Measurements from ENCODE around the gene TMEM178B. TPM values are rescaled to one million over a fixed set of nuclear protein-coding genes. Genes with fewer than 3 reads are reported as not detected.

Gene TMEM178B
- total and polyA plus RNA-seq, 2 of the 13 experiments (the other 11 are each of a cell fraction or from before 2014, with no cell fraction given): 0.01 to 0.02 TPM

GRCh38 chr7:141265668-141266067, 191.8 kb downstream of the TMEM178B start:
- no TSS peak for BruUV-seq (replicated peaks)
- POLR2A ChIA-PET: no interaction called here

DNA sequence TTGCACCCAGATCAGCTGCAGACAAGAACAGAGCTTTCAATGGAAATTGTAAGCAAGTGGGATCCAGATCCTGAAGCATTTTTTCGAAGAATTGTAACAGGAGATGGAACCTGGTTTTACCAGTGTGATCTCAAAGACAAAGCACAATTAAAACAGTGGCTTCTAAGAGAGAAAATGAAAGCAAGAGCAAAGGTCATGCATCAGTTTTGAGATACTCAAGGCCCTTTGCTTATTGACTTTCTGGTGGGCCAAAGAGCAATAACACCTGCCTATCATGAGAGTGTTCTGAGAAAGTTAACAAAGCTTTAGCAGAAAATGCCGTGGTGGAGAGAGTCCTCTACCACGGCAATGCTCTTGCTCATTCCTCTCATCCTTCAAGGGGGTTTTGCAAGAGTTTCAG, 194.8 kb downstream of the TMEM178B start:
- 0 out of 5 replicates have a peak, but pooled peaks cover 0 to 4% of the 10 kb centered on the region in 2 experiments for H3K27me3 ChIP-seq (ENCODE audit: control insufficient read depth in 1 of 2, insufficient read depth in 2 of 2, low read length in 2 of 2)
- H3K4me3 ChIP-seq (replicated peaks in 1 of 3; ENCODE audit: insufficient read depth in 1 of 3, low read depth in 2 of 3, low read length in 3 of 3): peak overlapping the region in 1 of 3 experiments; percentile 7; a peak in 1 of 6 replicates
- H3K9me3 ChIP-seq (ENCODE audit: low read length): no peaks in the 10 kb centered on the region
- intact Hi-C loops (cut with micrococcal nuclease; ENCODE audit: unreplicated experiment) (no loop called here), in situ Hi-C loops (cut with HindIII; ENCODE audit: extremely low pct_ligation_motif_present, low pct_unique_long_range_greater_than_20kb) (no loop called here)
- peaks cover 14% of the 10 kb centered on the region for H3K4me1 ChIP-seq (ENCODE audit: insufficient read depth, low read length)
- peak; percentile 56 for DNase-seq (ENCODE audit: low spot score)
- peak; percentile 47 for FAIRE-seq
- H3K9ac ChIP-seq (ENCODE audit: insufficient read depth, low read depth, low read length): no peak overlapping the region
- H3K79me2 ChIP-seq (ENCODE audit: insufficient read depth, low read length): no peaks in the 10 kb centered on the region
- H4K20me1 ChIP-seq (ENCODE audit: insufficient read depth, low read length): no peaks in the 10 kb centered on the region
- H3K36me3 ChIP-seq (replicated peaks in 1 of 2; ENCODE audit: control insufficient read depth in 1 of 2, insufficient read depth in 2 of 2, low read length in 2 of 2): no peaks in the 10 kb centered on the region
- peak overlapping the region; percentile 32 for H3K4me2 ChIP-seq (ENCODE audit: low read depth, low read length)
- WGBS (ENCODE audit: low lambda C conversion rate): 7% methylated on average over 3 of the region's 3 CpGs
- CTCF ChIA-PET (ENCODE audit: low intra/inter-chr PET ratio, low total read pairs): no interaction called here
- POLR2A ChIA-PET: no interaction called here
- no peak overlapping the region for H2AFZ ChIP-seq (ENCODE audit: low read length)
- H3K27ac ChIP-seq (ENCODE audit: extremely low read length, insufficient read depth, low read length): no peak overlapping the region
- BruUV-seq (replicated peaks): no TSS peak
- peak; percentile 88 for ATAC-seq
- TF ChIP-seq MAX (IDR thresholded peaks at IDR 0.05): no peak
- TF ChIP-seq PPARG (CRISPR knock-in tag; conservative IDR thresholded peaks at IDR 0.05): peak; percentile 89
- TF ChIP-seq ZNF644 (CRISPR knock-in tag; IDR thresholded peaks at IDR 0.05; ENCODE audit: low read depth): peak; percentile 52; the same call in 1 of the 2 replicates
- TF ChIP-seq SOX13 (IDR thresholded peaks at IDR 0.05): no peak
- peak in 1 of 2 experiments; percentile 92; a peak in 2 of 4 replicates for TF ChIP-seq SOX13 (CRISPR knock-in tag; conservative IDR thresholded peaks at IDR 0.05 in 1 of 2, IDR thresholded peaks at IDR 0.05 in 1 of 2)
- TF ChIP-seq JUN (CRISPR knock-in tag; IDR thresholded peaks at IDR 0.05): no peak
- TF ChIP-seq HNF4G (IDR thresholded peaks at IDR 0.05; ENCODE audit: borderline replicate concordance, low read depth, low read length): peak; percentile 57
- TF ChIP-seq HNF4G (CRISPR knock-in tag; IDR thresholded peaks at IDR 0.05; ENCODE audit: borderline replicate concordance, low read depth): no peak
- 0 out of 4 replicates have a peak, but pooled peaks of 1 of the 2 experiments have one; percentile 41 for TF ChIP-seq NR2F1 (CRISPR knock-in tag; IDR thresholded peaks at IDR 0.05)
- no peak for TF ChIP-seq ZNF776 (CRISPR knock-in tag; IDR thresholded peaks at IDR 0.05)
- TF ChIP-seq CENPBD1 (CRISPR knock-in tag; IDR thresholded peaks at IDR 0.05; ENCODE audit: borderline replicate concordance, low read depth): no peak
- TF ChIP-seq, protein P1, sequence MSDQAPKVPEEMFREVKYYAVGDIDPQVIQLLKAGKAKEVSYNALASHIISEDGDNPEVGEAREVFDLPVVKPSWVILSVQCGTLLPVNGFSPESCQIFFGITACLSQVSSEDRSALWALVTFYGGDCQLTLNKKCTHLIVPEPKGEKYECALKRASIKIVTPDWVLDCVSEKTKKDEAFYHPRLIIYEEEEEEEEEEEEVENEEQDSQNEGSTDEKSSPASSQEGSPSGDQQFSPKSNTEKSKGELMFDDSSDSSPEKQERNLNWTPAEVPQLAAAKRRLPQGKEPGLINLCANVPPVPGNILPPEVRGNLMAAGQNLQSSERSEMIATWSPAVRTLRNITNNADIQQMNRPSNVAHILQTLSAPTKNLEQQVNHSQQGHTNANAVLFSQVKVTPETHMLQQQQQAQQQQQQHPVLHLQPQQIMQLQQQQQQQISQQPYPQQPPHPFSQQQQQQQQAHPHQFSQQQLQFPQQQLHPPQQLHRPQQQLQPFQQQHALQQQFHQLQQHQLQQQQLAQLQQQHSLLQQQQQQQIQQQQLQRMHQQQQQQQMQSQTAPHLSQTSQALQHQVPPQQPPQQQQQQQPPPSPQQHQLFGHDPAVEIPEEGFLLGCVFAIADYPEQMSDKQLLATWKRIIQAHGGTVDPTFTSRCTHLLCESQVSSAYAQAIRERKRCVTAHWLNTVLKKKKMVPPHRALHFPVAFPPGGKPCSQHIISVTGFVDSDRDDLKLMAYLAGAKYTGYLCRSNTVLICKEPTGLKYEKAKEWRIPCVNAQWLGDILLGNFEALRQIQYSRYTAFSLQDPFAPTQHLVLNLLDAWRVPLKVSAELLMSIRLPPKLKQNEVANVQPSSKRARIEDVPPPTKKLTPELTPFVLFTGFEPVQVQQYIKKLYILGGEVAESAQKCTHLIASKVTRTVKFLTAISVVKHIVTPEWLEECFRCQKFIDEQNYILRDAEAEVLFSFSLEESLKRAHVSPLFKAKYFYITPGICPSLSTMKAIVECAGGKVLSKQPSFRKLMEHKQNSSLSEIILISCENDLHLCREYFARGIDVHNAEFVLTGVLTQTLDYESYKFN (CRISPR knock-in tag; conservative IDR thresholded peaks at IDR 0.05): peak; percentile 69
- no peak for TF ChIP-seq HMG20B (CRISPR knock-in tag; conservative IDR thresholded peaks at IDR 0.05)
- 0 out of 2 replicates have a peak, but pooled peaks have one; percentile 18 for TF ChIP-seq MIXL1 (CRISPR knock-in tag; IDR thresholded peaks at IDR 0.05)

More at GRCh38 chr7:141265668-141266067, 191.8 kb downstream of the TMEM178B start:
- in situ Hi-C loops (cut with HindIII; ENCODE audit: extremely low pct_ligation_motif_present, low pct_unique_long_range_greater_than_20kb) (no loop called here), intact Hi-C loops (cut with micrococcal nuclease; ENCODE audit: unreplicated experiment) (no loop called here)
- Histone ChIP-seq H3K27ac (ENCODE audit: extremely low read length, insufficient read depth, low read length) (no peak overlapping the region), H3K4me1 (ENCODE audit: insufficient read depth, low read length) (peaks cover 14% of the 10 kb centered on the region), H2AFZ (ENCODE audit: low read length) (no peak overlapping the region), H3K9me3 (ENCODE audit: low read length) (no peaks in the 10 kb centered on the region), H3K9ac (ENCODE audit: insufficient read depth, low read depth, low read length) (no peak overlapping the region), H4K20me1 (ENCODE audit: insufficient read depth, low read length) (no peaks in the 10 kb centered on the region), H3K36me3 (replicated peaks in 1 of 2; ENCODE audit: control insufficient read depth in 1 of 2, insufficient read depth in 2 of 2, low read length in 2 of 2) (no peaks in the 10 kb centered on the region), H3K79me2 (ENCODE audit: insufficient read depth, low read length) (no peaks in the 10 kb centered on the region), H3K4me3 (replicated peaks in 1 of 3; ENCODE audit: insufficient read depth in 1 of 3, low read depth in 2 of 3, low read length in 3 of 3) (no peak overlapping the region), H3K4me2 (ENCODE audit: low read depth, low read length) (no peak overlapping the region), H3K27me3 (ENCODE audit: control insufficient read depth in 1 of 2, insufficient read depth in 2 of 2, low read length in 2 of 2) (0 out of 5 replicates have a peak, but pooled peaks cover 0 to 3% of the 10 kb centered on the region in 2 experiments)
- TF ChIP-seq AGO2 (optimal IDR thresholded peaks at IDR 0.05; ENCODE audit: low read depth, low read length): no peak
- no peak for TF ChIP-seq FOXP1 (IDR thresholded peaks at IDR 0.05)
- TF ChIP-seq FOXP1 (CRISPR knock-in tag; IDR thresholded peaks at IDR 0.05): no peak
- no peak for TF ChIP-seq RXRB (CRISPR knock-in tag; IDR thresholded peaks at IDR 0.05; ENCODE audit: borderline replicate concordance)
- TF ChIP-seq RFX3 (CRISPR knock-in tag; IDR thresholded peaks at IDR 0.05): no peak
- TF ChIP-seq MYNN (CRISPR knock-in tag; IDR thresholded peaks at IDR 0.05; ENCODE audit: low read depth): no peak
- ATAC-seq (no peak), FAIRE-seq (no peak), DNase-seq (ENCODE audit: low spot score) (no peak)
- WGBS (ENCODE audit: low lambda C conversion rate): 5% methylated on average over 2 of the region's 2 CpGs
- CTCF ChIA-PET (ENCODE audit: low intra/inter-chr PET ratio, low total read pairs): no interaction called here

All from HepG2 (cell line).